Ascending aorta (tissue), 2 donors: Measurements from ENCODE around the gene ERBB3. TPM values are rescaled to one million over a fixed set of nuclear protein-coding genes. Genes with fewer than 3 reads are reported as not detected.

Source experiments
- DNase-seq, 2 donors: peaks; one replicate each; pipeline ENCODE4 v3.0.0-alpha.2; 2019; ENCODE audit warnings: low spot score in 2 of 2
- H3K27ac ChIP-seq, 2 donors: fragments of 200-600 bp; sonication (generic); one replicate each; pipeline ENCODE4 v1.5.1; 2016 to 2017; ENCODE audit warnings: mild to moderate bottlenecking in 1 of 2
- H3K27me3 ChIP-seq: fragments of 200-600 bp; sonication (generic); one replicate; pipeline ENCODE4 v1.5.1; 2017
- H3K36me3 ChIP-seq, 2 donors: fragments of 200-600 bp; sonication (generic); one replicate each; pipeline ENCODE4 v1.5.1; 2016
- H3K4me1 ChIP-seq, 2 donors: fragments of 200-600 bp; sonication (generic); one replicate each; pipeline ENCODE4 v1.5.1; 2016 to 2017; ENCODE audit warnings: mild to moderate bottlenecking in 1 of 2
- H3K4me3 ChIP-seq, 2 donors: fragments of 200-600 bp; sonication (generic); one replicate each; pipeline ENCODE4 v1.5.1; 2016 to 2017; ENCODE audit warnings: mild to moderate bottlenecking in 1 of 2
- H3K9me3 ChIP-seq, 2 donors: fragments of 200-600 bp; sonication (generic); one replicate each; pipeline ENCODE4 v1.5.1; 2016
- intact Hi-C: fragments of 100-400 bp; cut with DNase I; formaldehyde crosslinking; loops from one replicate; pipeline ENCODE4 v1.15.1; 2023
- total RNA-seq: library from RNA; depleted of rRNA; stranded (reverse); fragments of >200 nt; gene quantifications from one replicate; pipeline ENCODE4 v1.1.0, GENCODE V29; 2016
- TF ChIP-seq, protein P1 (sequence below), 3 experiments: fragments of 200-600 bp in 2 of 3; fragments of 450-650 bp in 1 of 3; sonication (generic) in 2 of 3; IDR thresholded peaks; one replicate each; pipeline ENCODE4 v1.5.1; 2016 to 2019; ENCODE audit warnings: antibody characterized with exemption in 3 of 3, mild to moderate bottlenecking in 1 of 3, moderate library complexity in 1 of 3

Gene ERBB3
- total RNA-seq, 1 donor from 2014 or later: 3.2 TPM

- Histone ChIP-seq H3K36me3 (no peaks in the 10 kb centered on the region), H3K4me3 (no peak overlapping the region), H3K4me1 (peaks cover 5 to 7% of the 10 kb centered on the region in 2 donors), H3K27me3 (no peaks in the 10 kb centered on the region), H3K9me3 (no peaks in the 10 kb centered on the region), H3K27ac (no peak overlapping the region)
- no peak for DNase-seq
- TF ChIP-seq, protein P1, sequence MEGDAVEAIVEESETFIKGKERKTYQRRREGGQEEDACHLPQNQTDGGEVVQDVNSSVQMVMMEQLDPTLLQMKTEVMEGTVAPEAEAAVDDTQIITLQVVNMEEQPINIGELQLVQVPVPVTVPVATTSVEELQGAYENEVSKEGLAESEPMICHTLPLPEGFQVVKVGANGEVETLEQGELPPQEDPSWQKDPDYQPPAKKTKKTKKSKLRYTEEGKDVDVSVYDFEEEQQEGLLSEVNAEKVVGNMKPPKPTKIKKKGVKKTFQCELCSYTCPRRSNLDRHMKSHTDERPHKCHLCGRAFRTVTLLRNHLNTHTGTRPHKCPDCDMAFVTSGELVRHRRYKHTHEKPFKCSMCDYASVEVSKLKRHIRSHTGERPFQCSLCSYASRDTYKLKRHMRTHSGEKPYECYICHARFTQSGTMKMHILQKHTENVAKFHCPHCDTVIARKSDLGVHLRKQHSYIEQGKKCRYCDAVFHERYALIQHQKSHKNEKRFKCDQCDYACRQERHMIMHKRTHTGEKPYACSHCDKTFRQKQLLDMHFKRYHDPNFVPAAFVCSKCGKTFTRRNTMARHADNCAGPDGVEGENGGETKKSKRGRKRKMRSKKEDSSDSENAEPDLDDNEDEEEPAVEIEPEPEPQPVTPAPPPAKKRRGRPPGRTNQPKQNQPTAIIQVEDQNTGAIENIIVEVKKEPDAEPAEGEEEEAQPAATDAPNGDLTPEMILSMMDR (IDR thresholded peaks at IDR 0.05): no peak
- intact Hi-C loops: no loop called here
These were observed 1.7 kb downstream of the ERBB3 start for GRCh38 chr12:56081393-56082347.

- Histone ChIP-seq H3K36me3 (no peaks in the 10 kb centered on the region), H3K9me3 (no peaks in the 10 kb centered on the region), H3K27ac (no peak overlapping the region), H3K27me3 (no peaks in the 10 kb centered on the region), H3K4me1 (peaks cover 5 to 7% of the 10 kb centered on the region in 2 donors), H3K4me3 (no peak overlapping the region)
- intact Hi-C loops: no loop called here
- TF ChIP-seq, protein P1 (IDR thresholded peaks at IDR 0.05): no peak
- no peak for DNase-seq
These were observed 2.4 kb downstream of the ERBB3 start for GRCh38 chr12:56082382-56082781.

DNA sequence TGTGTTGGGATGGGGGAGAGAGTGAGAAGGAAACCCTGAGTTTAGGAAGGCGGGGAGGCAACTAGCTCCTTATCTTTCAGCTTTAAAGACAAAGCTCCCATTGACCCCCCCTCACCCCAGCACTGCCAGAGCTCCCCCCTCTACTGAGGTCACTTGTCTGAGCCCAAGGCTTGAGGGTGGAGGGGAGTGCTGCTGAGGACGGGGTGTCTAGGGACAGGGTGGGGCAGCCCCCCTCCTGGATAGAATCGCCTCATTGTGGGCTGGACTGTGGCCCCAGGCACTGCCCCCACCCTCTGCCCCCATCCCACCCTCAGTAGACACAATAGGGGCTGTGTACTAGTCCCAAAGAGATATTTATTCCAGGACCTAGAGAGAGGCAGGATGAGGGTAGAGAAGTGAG is 3.0 kb downstream of the ERBB3 start:
- intact Hi-C loops: no loop called here
- TF ChIP-seq, protein P1 (IDR thresholded peaks at IDR 0.05): no peak
- Histone ChIP-seq H3K9me3 (no peaks in the 10 kb centered on the region), H3K27me3 (no peaks in the 10 kb centered on the region), H3K4me3 (no peak overlapping the region), H3K27ac (no peak overlapping the region), H3K4me1 (peaks cover 5 to 7% of the 10 kb centered on the region in 2 donors), H3K36me3 (no peaks in the 10 kb centered on the region)
- DNase-seq: no peak

- DNase-seq: no peak
- TF ChIP-seq, protein P1 (IDR thresholded peaks at IDR 0.05): peak in 1 of 3 experiments; percentile 4
- no peak overlapping the region for H3K4me3 ChIP-seq
- H3K4me1 ChIP-seq: peaks cover 4 to 5% of the 10 kb centered on the region in 2 donors
- intact Hi-C loops: no loop called here
- no peaks in the 10 kb centered on the region for H3K27me3 ChIP-seq
- H3K27ac ChIP-seq: no peak overlapping the region
- no peaks in the 10 kb centered on the region for H3K9me3 ChIP-seq
- H3K36me3 ChIP-seq: no peaks in the 10 kb centered on the region
These were observed 5.1 kb downstream of the ERBB3 start for GRCh38 chr12:56084958-56085543.

- Histone ChIP-seq H3K27ac (no peak overlapping the region), H3K36me3 (no peaks in the 10 kb centered on the region), H3K4me3 (no peak overlapping the region), H3K9me3 (no peaks in the 10 kb centered on the region), H3K27me3 (no peaks in the 10 kb centered on the region), H3K4me1 (no peaks in the 10 kb centered on the region)
- intact Hi-C loops: no loop called here
- no peak for DNase-seq
- TF ChIP-seq, protein P1 (IDR thresholded peaks at IDR 0.05): no peak
These were observed 6.1 kb downstream of the ERBB3 start for GRCh38 chr12:56086096-56086495.
